ENCODE results near the gene HIC1.

Gene HIC1

DNA sequence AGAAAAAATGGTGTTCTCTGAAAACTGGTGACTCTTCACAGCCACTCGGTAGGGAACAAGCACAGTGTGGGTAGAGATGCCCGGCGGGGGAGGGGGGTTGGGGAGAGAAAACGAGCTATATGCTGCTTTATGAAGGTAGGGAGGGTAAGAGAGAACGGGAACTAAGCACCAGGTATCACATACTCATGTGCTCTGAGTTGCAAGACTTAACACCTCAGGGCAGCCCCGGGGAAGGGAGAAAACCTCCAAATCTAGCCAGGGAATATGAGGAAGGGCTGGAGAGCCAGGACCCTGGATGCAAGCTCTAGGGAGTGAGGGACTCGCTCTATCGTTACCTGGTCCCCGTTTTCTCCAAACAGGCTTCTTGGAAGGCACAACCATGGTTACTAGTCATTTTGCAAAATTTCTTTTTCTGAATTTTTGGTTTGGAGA lies 35.3 kb downstream of the HIC1 start:
- H3K4me3 ChIP-seq (ENCODE audit: low read depth in 1 of 2, low read length in 1 of 2) = no peak overlapping the region
- H3K27me3 ChIP-seq = no peaks in the 10 kb centered on the region
- no peak overlapping the region for H3K27ac ChIP-seq
- TF ChIP-seq, protein P1, sequence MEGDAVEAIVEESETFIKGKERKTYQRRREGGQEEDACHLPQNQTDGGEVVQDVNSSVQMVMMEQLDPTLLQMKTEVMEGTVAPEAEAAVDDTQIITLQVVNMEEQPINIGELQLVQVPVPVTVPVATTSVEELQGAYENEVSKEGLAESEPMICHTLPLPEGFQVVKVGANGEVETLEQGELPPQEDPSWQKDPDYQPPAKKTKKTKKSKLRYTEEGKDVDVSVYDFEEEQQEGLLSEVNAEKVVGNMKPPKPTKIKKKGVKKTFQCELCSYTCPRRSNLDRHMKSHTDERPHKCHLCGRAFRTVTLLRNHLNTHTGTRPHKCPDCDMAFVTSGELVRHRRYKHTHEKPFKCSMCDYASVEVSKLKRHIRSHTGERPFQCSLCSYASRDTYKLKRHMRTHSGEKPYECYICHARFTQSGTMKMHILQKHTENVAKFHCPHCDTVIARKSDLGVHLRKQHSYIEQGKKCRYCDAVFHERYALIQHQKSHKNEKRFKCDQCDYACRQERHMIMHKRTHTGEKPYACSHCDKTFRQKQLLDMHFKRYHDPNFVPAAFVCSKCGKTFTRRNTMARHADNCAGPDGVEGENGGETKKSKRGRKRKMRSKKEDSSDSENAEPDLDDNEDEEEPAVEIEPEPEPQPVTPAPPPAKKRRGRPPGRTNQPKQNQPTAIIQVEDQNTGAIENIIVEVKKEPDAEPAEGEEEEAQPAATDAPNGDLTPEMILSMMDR (IDR thresholded peaks at IDR 0.05) = no peak
- no peaks in the 10 kb centered on the region for H3K36me3 ChIP-seq
- H3K9me3 ChIP-seq = no peaks in the 10 kb centered on the region
- H3K4me1 ChIP-seq (ENCODE audit: control insufficient read depth in 1 of 2, insufficient read depth in 1 of 2, low read depth in 1 of 2, low read length in 1 of 2) = peaks cover 62 to 66% of the 10 kb centered on the region in 2 experiments

DNA sequence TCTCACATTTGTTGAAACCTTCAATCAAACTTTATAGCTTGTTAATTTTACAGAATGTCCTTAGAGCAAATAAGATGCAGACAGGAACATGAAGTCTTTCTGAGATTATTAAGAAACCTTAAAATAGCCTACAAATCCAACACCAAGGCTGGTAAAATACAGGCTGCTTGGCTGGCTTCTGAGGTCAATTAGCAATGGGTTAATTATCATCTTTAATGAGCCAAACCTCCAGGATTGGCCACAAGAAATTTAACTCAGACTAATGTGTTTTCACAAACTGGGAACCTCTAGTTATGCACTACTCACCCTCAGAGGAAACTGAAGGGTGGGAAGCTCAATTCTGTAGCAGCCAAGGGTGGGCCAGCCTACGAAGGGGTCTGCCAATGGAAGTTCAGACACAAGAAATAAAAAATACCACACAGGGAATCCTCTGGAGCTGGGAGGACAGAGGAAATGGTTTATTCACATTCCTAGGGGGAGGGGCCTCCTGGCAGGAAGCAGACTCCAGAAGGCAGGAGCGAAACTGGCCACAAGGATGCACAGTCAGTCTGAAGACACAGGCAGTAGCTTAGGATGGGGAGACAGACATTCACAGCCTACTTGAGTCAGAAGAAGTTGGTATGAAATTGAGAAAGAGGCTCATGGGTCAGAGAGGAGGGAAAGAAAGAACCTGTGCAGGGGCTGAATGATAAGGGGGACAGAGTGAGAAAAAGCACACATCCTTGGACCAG lies 36.1 kb downstream of the HIC1 start:
- H3K27ac ChIP-seq = no peak overlapping the region
- no peak overlapping the region for H3K4me3 ChIP-seq (ENCODE audit: low read depth in 1 of 2, low read length in 1 of 2)
- no peaks in the 10 kb centered on the region for H3K36me3 ChIP-seq
- no peaks in the 10 kb centered on the region for H3K27me3 ChIP-seq
- H3K9me3 ChIP-seq = no peaks in the 10 kb centered on the region
- peaks cover 55 to 58% of the 10 kb centered on the region in 2 experiments for H3K4me1 ChIP-seq (ENCODE audit: control insufficient read depth in 1 of 2, insufficient read depth in 1 of 2, low read depth in 1 of 2, low read length in 1 of 2)
- TF ChIP-seq, protein P1 (IDR thresholded peaks at IDR 0.05) = no peak

DNA sequence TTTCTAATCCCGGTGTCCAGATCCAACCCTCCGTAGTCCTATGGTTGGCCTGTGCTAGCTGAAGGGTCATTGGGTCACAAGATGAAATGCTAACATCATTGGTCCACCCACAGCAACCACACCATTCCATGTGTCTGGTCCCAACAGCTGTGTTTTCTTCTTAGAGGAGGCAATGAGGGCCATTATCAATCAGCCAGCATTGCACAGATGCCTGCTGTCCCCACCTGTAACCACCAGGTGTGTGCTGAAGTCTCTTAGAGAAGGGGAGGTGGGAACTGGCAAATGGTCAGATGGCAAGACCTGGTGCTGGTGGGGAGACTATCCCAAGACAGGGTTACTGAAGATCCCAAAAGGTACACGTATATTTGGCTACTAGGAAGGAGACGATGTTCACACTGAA lies 37.4 kb downstream of the HIC1 start:
- Histone ChIP-seq H3K4me1 (ENCODE audit: control insufficient read depth in 1 of 2, insufficient read depth in 1 of 2, low read depth in 1 of 2, low read length in 1 of 2) (peaks cover 42 to 45% of the 10 kb centered on the region in 2 experiments), H3K4me3 (ENCODE audit: low read depth in 1 of 2, low read length in 1 of 2) (no peak overlapping the region), H3K9me3 (no peaks in the 10 kb centered on the region), H3K27ac (no peak overlapping the region), H3K36me3 (no peaks in the 10 kb centered on the region), H3K27me3 (no peaks in the 10 kb centered on the region)
- TF ChIP-seq, protein P1 (IDR thresholded peaks at IDR 0.05) = no peak

DNA sequence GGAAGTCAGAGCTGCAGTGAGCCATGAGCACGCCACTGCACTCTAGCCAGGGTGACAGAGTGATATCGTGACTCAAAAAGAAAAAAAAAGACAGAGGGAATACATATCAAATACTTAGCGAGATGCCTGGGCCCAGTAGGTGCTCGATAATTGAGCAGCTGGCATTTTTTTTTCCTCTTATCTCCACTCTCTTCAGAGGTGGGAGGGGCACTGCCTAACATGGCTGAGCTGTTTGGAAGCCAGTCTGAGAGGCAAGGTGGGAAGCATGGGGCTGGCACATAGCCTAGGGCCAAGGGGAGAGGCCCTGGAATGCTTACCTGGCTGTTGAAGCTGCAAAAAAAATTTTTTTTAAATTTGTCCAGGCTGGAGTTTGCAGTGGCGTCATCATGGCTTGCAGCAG lies 38.4 kb downstream of the HIC1 start:
- no peaks in the 10 kb centered on the region for H3K27me3 ChIP-seq
- H3K9me3 ChIP-seq = no peaks in the 10 kb centered on the region
- no peak overlapping the region for H3K27ac ChIP-seq
- TF ChIP-seq, protein P1 (IDR thresholded peaks at IDR 0.05) = no peak
- H3K36me3 ChIP-seq = no peaks in the 10 kb centered on the region
- H3K4me1 ChIP-seq (ENCODE audit: control insufficient read depth in 1 of 2, insufficient read depth in 1 of 2, low read depth in 1 of 2, low read length in 1 of 2) = peaks cover 31 to 35% of the 10 kb centered on the region in 2 experiments
- no peak overlapping the region for H3K4me3 ChIP-seq (ENCODE audit: low read depth in 1 of 2, low read length in 1 of 2)

DNA sequence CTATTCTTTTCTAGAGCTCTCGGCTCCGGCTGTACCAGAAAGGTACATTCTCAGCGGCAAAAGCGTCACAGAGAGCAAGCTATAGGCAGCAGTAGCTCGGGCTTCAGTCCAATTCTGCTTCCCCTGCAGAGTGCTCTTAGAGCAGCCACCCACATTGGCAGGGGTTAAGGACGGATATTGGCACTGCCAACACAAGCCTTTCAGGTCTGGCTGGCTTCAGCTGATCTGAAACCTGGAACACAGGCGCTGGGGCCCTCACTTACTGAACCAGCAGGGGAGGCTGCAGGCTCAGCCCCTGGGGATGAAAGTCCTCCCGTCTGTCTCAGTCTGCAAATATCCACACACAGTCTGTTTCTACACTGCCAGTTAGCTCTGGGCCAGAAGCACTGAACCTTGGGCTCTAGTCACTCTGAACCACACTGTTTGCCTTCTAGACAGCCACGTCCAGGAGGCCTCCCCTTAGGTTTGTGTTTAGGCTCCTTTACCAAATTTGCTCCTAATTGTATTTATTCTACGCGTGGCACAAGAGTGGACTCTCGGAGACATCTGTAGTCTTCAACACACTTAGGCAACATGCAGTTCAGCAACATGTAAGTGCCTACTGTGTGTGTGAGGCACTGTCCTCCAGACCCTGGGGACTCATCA lies 40.1 kb downstream of the HIC1 start:
- TF ChIP-seq, protein P1 (IDR thresholded peaks at IDR 0.05) = no peak
- H3K4me1 ChIP-seq (ENCODE audit: control insufficient read depth in 1 of 2, insufficient read depth in 1 of 2, low read depth in 1 of 2, low read length in 1 of 2) = peaks cover 14 to 18% of the 10 kb centered on the region in 2 experiments
- H3K27ac ChIP-seq = no peak overlapping the region
- H3K4me3 ChIP-seq (ENCODE audit: low read depth in 1 of 2, low read length in 1 of 2) = no peak overlapping the region
- no peaks in the 10 kb centered on the region for H3K9me3 ChIP-seq
- no peaks in the 10 kb centered on the region for H3K36me3 ChIP-seq
- H3K27me3 ChIP-seq = no peaks in the 10 kb centered on the region

Measured in neutrophil (primary cell).